Activated CD4-positive, alpha-beta T cell treated with anti-CD3 and anti-CD28 coated beads, Interleukin-2, Interleukin-4, amounts not matched to agents 100 ng/mL and 50 ng/mL, durations not matched to agents 16 hours and 8 hours (primary cell): Measurements from ENCODE around the gene NLRP13.
"Not testable (repeated sequence)": the region's sequence is repeated elsewhere in the genome, so short reads cannot be mapped to it uniquely, and the experiment has no call there.

Experiments used
- DNase-seq: peaks from one replicate; pipeline ENCODE4 v3.0.0-alpha.2; 2020; ENCODE audit warnings: low spot score

The NLRP13 gene

DNA sequence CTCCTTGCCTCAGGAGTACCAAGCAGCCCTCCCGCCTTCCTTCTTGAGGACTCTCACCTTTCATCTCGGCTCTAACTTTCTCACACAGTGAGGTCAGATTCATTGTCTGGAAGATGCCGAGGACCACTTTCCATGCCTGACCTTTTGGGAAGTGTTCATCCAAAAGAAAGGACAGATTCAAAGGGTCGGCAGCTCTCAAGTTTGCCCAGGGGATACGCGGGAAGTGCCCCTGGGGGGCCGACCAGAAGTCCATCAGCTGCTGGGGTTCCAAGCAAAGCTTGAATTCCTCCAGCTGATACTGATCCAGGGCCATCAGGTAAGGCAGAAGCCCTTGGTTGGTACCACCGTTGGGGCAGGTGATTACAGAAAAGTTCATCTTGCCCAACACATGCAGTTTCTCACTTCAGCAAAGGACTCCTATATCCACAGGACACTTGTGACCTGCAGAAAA, at the start of gene NLRP13:
Gene NLRP13, minus strand, starts transcription at position 401 of the 451 bp plus-strand sequence. Its CDS starts 25 bp downstream, at position 376.
- DNase-seq = no peak

- DNase-seq = no peak
Observed at GRCh38 chr19:55980415-55980814, 48.3 kb upstream of the NLRP13 start.

DNA sequence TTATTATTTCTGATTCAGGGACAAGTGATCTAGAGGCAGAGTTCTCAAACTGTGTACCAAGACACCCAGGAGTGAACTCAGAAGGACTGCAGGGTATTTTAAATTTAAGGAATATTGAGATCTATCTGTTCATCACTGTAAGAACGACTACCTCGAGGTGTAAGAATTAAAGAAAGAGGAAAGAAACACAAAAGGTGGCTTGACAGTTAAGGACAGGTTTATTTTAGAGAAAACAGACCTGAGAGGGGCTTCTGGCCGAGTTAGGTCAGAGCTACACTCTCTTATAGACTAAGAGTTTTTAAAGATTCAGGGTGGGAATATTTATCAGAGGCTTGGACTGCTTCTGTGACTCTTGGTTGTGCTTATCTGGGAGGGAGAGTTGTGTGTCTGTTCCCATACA, 41.8 kb upstream of the NLRP13 start:
- DNase-seq = no peak

DNA sequence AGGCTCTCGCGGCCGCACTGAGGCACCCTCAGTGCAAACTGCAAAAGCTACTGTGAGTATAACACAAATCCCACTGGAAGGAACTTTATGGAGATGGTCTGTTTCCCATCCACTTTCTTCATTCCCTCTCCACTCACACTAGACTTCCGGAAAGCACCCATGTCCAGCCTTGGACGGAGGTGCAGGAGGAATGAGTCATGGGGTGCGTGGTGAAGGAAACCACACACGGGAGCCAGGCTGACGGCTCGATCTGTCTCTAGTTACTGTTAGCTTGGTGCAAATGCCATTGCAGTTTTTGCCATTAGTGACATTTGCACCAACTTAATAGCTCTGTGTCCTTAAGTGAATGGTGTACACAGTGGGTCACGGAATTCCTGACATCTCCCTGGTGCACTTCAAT, 30.1 kb upstream of the NLRP13 start:
- no peak for DNase-seq

- DNase-seq = no peak
Observed at GRCh38 chr19:55959996-55960675, 28.0 kb upstream of the NLRP13 start.

DNA sequence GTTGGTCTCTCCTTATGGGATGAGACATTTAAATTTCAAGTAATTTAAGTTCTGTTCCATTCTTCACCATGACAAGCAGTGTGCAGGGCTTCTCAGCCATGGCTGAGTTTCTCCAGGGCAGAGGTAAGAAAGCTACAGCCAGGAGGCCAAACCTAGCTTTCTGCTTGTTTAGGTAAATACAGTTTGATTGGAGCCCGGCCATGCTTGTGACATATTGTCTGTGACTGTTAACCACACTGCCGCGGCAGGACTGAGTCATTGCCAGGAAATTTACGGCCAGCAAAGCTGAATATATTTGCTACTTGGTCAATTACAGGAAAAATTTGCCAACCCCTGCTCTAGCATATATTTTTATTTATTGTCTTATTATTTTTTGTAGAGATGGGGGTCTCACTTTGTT, 26.2 kb upstream of the NLRP13 start:
- DNase-seq = no peak

DNA sequence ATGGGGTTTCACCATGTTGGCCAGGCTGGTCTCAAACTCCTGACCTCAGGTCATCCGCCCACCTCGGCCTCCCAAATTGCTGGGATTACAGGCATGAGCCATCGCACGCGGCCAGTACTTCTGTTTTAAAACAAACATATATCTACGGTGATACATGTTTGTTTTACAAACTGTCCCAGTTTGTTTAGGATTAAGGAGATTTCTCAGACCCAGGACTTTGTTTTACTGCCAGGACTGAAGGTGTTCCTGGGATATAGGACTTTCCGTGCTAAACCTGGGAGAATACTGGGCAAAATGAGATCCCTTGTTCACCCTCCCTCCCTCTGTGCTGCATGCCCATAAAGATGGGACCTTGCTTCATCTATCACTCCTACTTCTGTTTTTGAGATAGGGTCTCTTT, 24.3 kb upstream of the NLRP13 start:
- no peak for DNase-seq

DNA sequence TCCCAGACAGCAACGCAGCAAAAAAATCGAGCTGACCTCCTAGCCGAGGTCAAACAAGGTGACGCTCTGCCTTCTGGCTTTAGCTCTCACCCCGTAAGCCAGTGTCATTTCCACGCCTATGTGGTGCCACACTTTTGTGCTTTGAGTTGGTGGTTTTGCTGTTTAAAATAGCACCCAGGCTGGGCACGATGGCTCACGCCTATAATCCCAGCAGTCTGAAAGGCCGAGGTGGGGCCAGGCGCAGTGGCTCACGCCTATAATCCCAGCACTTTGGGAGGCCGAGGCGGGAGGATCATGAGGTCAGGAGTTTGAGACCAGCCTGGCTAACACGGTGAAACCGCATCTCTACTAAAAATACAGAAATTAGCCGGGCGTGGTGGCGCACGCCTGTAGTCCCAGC, 18.4 kb upstream of the NLRP13 start:
- DNase-seq = not testable (repeated sequence)

- DNase-seq = no peak
Observed at GRCh38 chr19:55947532-55947931, 15.4 kb upstream of the NLRP13 start, which contains the start of gene NLRP8. NLRP8 (plus strand) TSS chr19:55947832.

GRCh38 chr19:55940306-55940705, 8.2 kb upstream of the NLRP13 start:
- DNase-seq = no peak

- no peak for DNase-seq
Observed at GRCh38 chr19:55939206-55939605, 7.1 kb upstream of the NLRP13 start.

DNA sequence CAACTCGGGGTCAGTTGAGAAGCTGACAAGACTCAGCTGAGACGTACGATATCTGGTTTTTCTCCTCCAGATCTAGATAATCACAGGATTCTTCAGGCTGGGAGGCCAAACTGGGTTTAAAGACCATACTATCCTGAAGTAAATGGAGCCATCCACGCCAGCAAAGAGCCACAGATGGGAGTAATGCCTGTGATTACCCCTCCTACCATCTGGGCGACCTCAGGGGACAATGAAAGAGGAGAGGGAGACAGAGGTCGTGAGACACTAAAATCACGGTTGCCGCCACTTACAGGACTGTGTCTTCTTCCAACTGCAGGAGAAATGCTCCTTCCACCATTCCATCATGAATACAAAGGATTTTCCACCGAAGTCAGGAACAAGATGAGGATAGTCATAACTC, 3.1 kb upstream of the NLRP13 start:
- no peak for DNase-seq

DNA sequence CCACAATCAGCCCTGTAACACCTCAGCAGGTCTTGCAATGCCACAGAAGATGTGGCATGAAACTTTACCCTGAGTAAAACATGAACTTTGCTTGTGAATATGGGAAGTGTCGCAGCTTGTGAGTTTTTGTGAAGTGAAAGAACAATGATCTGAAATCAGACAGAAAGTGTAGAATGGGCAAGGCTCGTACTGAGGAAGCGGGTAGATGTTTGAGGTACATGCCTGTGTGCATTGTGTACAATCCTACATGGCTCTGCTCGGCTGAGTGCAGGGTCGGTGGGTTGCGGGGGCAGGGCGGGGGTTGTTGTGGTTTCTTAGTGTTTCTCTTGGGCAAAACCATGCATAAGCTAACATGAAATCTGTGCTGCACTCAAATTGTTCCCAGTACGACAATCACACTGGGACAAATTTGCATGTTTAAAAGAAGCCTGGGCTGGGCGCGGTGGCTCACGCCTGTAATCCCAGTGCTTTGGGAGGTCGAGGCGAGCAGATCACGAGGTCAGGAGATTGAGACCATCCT, 1.1 kb downstream of the NLRP13 start:
- no peak for DNase-seq

DNA sequence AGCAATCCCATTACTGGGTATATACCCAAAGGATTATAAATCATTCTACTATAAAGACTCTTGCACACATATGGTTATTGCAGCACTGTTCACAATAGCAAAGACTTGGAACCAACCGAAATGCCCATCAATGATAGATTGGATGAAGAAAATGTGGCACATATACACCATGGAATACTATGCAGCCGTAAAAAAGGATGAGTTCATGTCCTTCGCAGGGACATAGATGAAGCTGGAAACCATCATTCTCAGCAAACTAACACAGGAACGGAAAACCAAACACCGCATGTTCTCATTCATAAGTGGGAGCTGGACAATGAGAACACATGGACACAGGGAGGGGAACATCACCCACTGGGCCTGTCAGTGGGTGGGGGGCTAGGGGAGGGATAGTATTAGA, 2.9 kb downstream of the NLRP13 start:
- not testable (repeated sequence) for DNase-seq

- no peak for DNase-seq
Observed at GRCh38 chr19:55927991-55928390, 4.1 kb downstream of the NLRP13 start.

DNA sequence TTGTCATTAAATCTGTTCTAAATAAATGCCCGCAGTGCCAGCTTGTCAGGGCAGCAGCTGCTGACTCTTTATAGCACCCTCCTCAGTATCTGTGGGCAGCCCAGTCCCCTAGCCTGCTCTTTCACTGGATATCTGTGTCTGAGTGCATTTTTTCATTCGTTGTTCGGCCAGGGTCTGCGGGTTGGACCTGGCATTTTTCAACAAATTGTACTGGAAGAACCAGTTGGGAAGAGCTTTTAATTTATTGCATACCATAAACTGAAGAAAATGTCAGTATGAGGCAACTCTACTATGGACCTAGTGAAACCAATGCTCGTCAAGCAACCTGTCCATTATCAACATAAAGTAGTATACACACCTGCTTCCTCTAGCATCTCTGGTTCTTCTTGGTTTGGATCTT, 8.6 kb downstream of the NLRP13 start:
- no peak for DNase-seq

- no peak for DNase-seq
Observed at GRCh38 chr19:55913643-55914268, 18.4 kb downstream of the NLRP13 start.

DNA sequence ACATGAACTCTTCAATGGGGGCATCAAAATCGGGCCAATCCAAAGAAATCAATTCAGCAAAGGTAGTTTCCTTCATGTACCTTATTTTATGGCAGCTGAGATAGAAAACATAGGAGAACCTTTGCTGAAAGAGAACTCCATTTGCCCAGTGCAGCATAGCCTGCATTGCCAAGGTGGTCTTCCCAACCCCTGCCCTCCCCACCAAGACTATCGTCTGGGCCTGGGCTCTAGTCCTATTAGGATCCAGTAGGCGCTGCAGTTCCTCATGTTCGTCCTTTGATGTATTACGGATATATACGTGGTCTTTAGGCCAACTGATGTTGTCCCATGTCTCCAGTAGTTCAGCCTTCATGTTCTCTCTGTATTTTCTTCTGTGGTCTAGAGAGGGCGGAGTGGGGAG, 19.2 kb downstream of the NLRP13 start:
- no peak for DNase-seq

DNA sequence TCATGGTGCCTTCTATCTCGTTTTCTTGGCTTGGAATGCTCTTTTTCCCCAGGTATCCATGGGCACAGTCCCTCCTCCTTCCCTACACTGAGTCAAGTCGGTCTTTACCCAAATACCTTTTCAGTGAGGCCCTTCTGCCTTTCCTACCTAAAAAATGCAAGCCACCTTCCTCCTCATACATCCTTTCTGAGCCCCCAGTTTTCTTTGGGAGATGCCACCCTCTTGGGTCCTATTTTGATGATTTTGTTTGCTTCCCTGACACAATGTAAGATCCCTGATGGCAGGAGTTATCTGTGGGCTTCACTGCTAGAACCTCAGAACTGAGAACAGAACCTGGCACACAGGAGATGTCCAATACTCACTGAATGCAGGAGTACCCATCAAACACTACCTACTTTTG, 22.3 kb downstream of the NLRP13 start:
- no peak for DNase-seq

GRCh38 chr19:55907746-55908145, 24.4 kb downstream of the NLRP13 start:
- DNase-seq = no peak

- DNase-seq = no peak
Observed at GRCh38 chr19:55907286-55907685, 24.9 kb downstream of the NLRP13 start.

GRCh38 chr19:55902080-55902751, 29.9 kb downstream of the NLRP13 start:
- no peak for DNase-seq
